ENCODE measurements around the gene MICAL2. TPM values are rescaled to one million over a fixed set of nuclear protein-coding genes. Genes with fewer than 3 reads are reported as not detected.

MICAL2 gene
- total and polyA plus RNA-seq, 2 donors (not counting 3 experiments of a cell fraction or from before 2014, with no cell fraction given), result 67.6 to 200 TPM

DNA sequence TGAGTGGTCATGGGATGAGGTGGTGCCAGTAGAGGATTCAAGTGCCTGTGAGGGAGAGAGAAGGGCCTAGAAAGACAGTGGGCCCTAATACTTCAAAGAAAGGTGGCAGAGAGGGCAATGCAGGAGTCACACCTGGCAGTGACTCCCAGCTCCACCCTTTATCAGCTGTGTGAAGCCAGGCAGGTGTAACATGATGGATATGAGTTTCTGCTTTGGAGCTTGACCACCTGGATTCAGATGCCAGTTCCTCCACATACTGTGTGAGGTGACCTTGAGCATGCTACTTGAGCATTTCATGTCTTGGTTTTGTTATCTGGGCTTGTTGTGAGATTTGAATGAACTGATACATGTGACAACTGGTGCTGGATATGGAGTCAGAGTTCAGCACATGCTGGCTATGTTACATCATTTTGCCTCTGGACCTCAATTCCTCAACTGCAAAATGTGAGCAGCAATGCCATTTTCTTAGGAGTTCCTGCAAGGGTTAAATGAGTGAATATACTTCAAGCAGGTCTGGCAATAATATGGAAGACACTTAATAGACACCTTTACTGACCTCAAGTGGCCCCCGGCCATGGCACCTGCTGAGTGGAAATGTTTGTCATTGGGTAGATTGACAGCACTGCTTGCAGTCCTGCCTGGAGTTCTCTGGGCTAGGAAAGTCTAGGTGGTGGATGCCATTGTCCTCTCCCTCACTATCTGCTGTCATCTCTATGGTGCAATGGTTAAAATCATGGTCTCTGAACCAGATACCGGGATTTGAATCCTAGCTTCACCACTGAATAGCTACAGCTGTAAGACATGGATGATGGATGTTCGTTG is 83.3 kb downstream of the MICAL2 start:
- no peaks in the 10 kb centered on the region for H4K20me1 ChIP-seq (replicated peaks; ENCODE audit: control insufficient read depth, extremely low read depth, insufficient read depth, low read length)
- BruUV-seq (replicated peaks), result no TSS peak
- POLR2A ChIA-PET, result no interaction called here

DNA sequence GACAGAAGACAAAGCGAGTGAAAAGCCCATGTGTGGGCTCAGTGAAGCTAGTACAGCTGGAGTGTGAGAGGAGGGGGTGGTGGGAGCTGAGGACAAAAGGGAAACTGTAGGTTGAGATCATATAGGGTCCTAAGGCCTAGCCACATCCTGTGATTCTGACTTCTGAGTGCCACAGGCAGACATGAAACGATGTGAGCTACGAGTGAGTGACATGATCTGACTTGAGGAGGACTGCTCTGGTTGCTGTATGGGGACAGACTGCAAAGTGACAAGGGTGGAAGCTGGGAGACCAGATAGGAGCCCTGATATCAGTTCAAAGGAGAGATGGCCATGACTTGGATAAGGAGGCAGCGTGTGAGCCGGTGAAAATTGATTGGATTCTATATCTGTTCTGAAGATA is 85.4 kb downstream of the MICAL2 start:
- H4K20me1 ChIP-seq (replicated peaks; ENCODE audit: control insufficient read depth, extremely low read depth, insufficient read depth, low read length), result no peaks in the 10 kb centered on the region
- no peak overlapping the region for H3K4me3 ChIP-seq (replicated peaks in 1 of 3; ENCODE audit: insufficient read depth in 1 of 3, low read depth in 1 of 3, low read length in 3 of 3)
- peaks cover 32% of the 10 kb centered on the region for H3K4me1 ChIP-seq (ENCODE audit: control insufficient read depth, extremely low read depth, insufficient read depth, low read length)
- dilution Hi-C loops (cut with MboI; ENCODE audit: extremely low pct_ligation_motif_present, low sequenced_read_pairs) (no loop called here), intact Hi-C loops (cut with micrococcal nuclease) (no loop called here)
- FAIRE-seq (peak; percentile 56), DNase-seq (ENCODE audit: low read depth, low spot score) (no peak)
- H3K9me3 ChIP-seq (replicated peaks; ENCODE audit: control insufficient read depth, insufficient read depth, low read length), result no peaks in the 10 kb centered on the region
- peaks cover 10% of the 10 kb centered on the region for H3K79me2 ChIP-seq (ENCODE audit: control insufficient read depth, insufficient read depth, low read length)
- H3K4me2 ChIP-seq (ENCODE audit: insufficient read depth, low read length), result no peak overlapping the region
- ChIA-PET POLR2A (no interaction called here), CTCF (interaction anchor here (1.7 kb wide), 1 partner anchor 10 kb away, joined by 4 read pairs; no protein-coding TSS in a partner anchor)
- peaks cover 0 to 2% of the 10 kb centered on the region in 2 experiments for H3K36me3 ChIP-seq (ENCODE audit: control insufficient read depth in 2 of 2, extremely low read depth in 1 of 2, insufficient read depth in 2 of 2, low read length in 2 of 2)
- no peaks in the 10 kb centered on the region for H3K9me1 ChIP-seq (replicated peaks; ENCODE audit: control insufficient read depth, extremely low read depth, insufficient read depth, low read length)
- no peak overlapping the region for H2AFZ ChIP-seq (ENCODE audit: low read depth, low read length)
- no TSS peak for BruUV-seq (replicated peaks)
- TF ChIP-seq EZH2 (IDR thresholded peaks at IDR 0.05; ENCODE audit: borderline replicate concordance, low read depth, low read length, severe bottlenecking) (no peak), GATA2 (IDR thresholded peaks at IDR 0.05; ENCODE audit: insufficient read depth, insufficient read length, low read depth, low read length) (no peak), POLR2A (IDR thresholded peaks at IDR 0.05; ENCODE audit: low read depth, low read length) (no peak), JUN (IDR thresholded peaks at IDR 0.05; ENCODE audit: borderline replicate concordance, insufficient read depth, insufficient read length, low read depth) (no peak), FOS (IDR thresholded peaks at IDR 0.05; ENCODE audit: borderline replicate concordance, insufficient read depth, low read length) (no peak), POLR2AphosphoS5 (IDR thresholded peaks at IDR 0.05; ENCODE audit: insufficient read depth, low read depth, low read length) (no peak), MYC (IDR thresholded peaks at IDR 0.05; ENCODE audit: low read depth, low read length) (no peak)
- TF ChIP-seq, protein P1, sequence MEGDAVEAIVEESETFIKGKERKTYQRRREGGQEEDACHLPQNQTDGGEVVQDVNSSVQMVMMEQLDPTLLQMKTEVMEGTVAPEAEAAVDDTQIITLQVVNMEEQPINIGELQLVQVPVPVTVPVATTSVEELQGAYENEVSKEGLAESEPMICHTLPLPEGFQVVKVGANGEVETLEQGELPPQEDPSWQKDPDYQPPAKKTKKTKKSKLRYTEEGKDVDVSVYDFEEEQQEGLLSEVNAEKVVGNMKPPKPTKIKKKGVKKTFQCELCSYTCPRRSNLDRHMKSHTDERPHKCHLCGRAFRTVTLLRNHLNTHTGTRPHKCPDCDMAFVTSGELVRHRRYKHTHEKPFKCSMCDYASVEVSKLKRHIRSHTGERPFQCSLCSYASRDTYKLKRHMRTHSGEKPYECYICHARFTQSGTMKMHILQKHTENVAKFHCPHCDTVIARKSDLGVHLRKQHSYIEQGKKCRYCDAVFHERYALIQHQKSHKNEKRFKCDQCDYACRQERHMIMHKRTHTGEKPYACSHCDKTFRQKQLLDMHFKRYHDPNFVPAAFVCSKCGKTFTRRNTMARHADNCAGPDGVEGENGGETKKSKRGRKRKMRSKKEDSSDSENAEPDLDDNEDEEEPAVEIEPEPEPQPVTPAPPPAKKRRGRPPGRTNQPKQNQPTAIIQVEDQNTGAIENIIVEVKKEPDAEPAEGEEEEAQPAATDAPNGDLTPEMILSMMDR (IDR thresholded peaks at IDR 0.05; ENCODE audit: extremely low read depth in 1 of 2, insufficient read depth in 1 of 2, low read depth in 1 of 2, low read length in 2 of 2), result no peak
- TF ChIP-seq, protein P2, sequence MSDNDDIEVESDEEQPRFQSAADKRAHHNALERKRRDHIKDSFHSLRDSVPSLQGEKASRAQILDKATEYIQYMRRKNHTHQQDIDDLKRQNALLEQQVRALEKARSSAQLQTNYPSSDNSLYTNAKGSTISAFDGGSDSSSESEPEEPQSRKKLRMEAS (IDR thresholded peaks at IDR 0.05; ENCODE audit: insufficient read depth, insufficient read length), result no peak
- H3K27me3 ChIP-seq (ENCODE audit: control insufficient read depth in 2 of 2, insufficient read depth in 2 of 2, low read length in 2 of 2), result no peaks in the 10 kb centered on the region
- H3K27ac ChIP-seq (ENCODE audit: insufficient read depth, low read depth, low read length), result no peak overlapping the region
- H3K9ac ChIP-seq (replicated peaks; ENCODE audit: extremely low read depth, insufficient read depth, low read length), result no peak overlapping the region

More for the DNA sequence above, 83.3 kb downstream of the MICAL2 start:
- H3K9ac ChIP-seq (replicated peaks; ENCODE audit: extremely low read depth, insufficient read depth, low read length), result no peak overlapping the region
- H3K79me2 ChIP-seq (ENCODE audit: control insufficient read depth, insufficient read depth, low read length), result peaks cover 13% of the 10 kb centered on the region
- no peaks in the 10 kb centered on the region for H3K9me1 ChIP-seq (replicated peaks; ENCODE audit: control insufficient read depth, extremely low read depth, insufficient read depth, low read length)
- DNase-seq (ENCODE audit: low read depth, low spot score) (no peak), FAIRE-seq (peak; percentile 31)
- no peak overlapping the region for H2AFZ ChIP-seq (ENCODE audit: low read depth, low read length)
- H3K36me3 ChIP-seq (ENCODE audit: control insufficient read depth in 2 of 2, extremely low read depth in 1 of 2, insufficient read depth in 2 of 2, low read length in 2 of 2), result peaks cover 0 to 2% of the 10 kb centered on the region in 2 experiments
- no peaks in the 10 kb centered on the region for H3K9me3 ChIP-seq (replicated peaks; ENCODE audit: control insufficient read depth, insufficient read depth, low read length)
- no peak overlapping the region for H3K4me3 ChIP-seq (replicated peaks in 1 of 3; ENCODE audit: insufficient read depth in 1 of 3, low read depth in 1 of 3, low read length in 3 of 3)
- no peaks in the 10 kb centered on the region for H3K27me3 ChIP-seq (ENCODE audit: control insufficient read depth in 2 of 2, insufficient read depth in 2 of 2, low read length in 2 of 2)
- H3K27ac ChIP-seq (ENCODE audit: insufficient read depth, low read depth, low read length), result no peak overlapping the region
- H3K4me1 ChIP-seq (ENCODE audit: control insufficient read depth, extremely low read depth, insufficient read depth, low read length), result peaks cover 17% of the 10 kb centered on the region
- dilution Hi-C loops (cut with MboI; ENCODE audit: extremely low pct_ligation_motif_present, low sequenced_read_pairs) (no loop called here), intact Hi-C loops (cut with micrococcal nuclease) (no loop called here)
- TF ChIP-seq JUN (IDR thresholded peaks at IDR 0.05; ENCODE audit: borderline replicate concordance, insufficient read depth, insufficient read length, low read depth), result no peak
- H3K4me2 ChIP-seq (ENCODE audit: insufficient read depth, low read length), result no peak overlapping the region
- CTCF ChIA-PET, result interaction anchor here (1.2 kb wide), 1 partner anchor 42 kb away, joined by 4 read pairs; no protein-coding TSS in a partner anchor

Measured in endothelial cell of umbilical vein (primary cell).